ENCODE measurements around the gene IKZF3.

IKZF3 gene

GRCh38 chr17:39787743-39788484 is 76.2 kb downstream of the IKZF3 start:
- Mint-ChIP-seq H3K27ac (no peak overlapping the region), H3K27me3 (no peaks in the 10 kb centered on the region), H3K4me3 (no peak overlapping the region), H3K9me3 (no peaks in the 10 kb centered on the region), H3K4me1 (peaks cover 60% of the 10 kb centered on the region), H3K36me3 (ENCODE audit: low read depth) (peaks cover 80% of the 10 kb centered on the region)
- no peak for DNase-seq
- no peak for ATAC-seq

GRCh38 chr17:39787041-39787440 is 77.1 kb downstream of the IKZF3 start:
- Mint-ChIP-seq H3K36me3 (ENCODE audit: low read depth) (peaks cover 80% of the 10 kb centered on the region), H3K4me1 (peaks cover 60% of the 10 kb centered on the region), H3K27me3 (no peaks in the 10 kb centered on the region), H3K4me3 (no peak overlapping the region), H3K27ac (no peak overlapping the region), H3K9me3 (no peaks in the 10 kb centered on the region)
- no peak for ATAC-seq
- DNase-seq = no peak

DNA sequence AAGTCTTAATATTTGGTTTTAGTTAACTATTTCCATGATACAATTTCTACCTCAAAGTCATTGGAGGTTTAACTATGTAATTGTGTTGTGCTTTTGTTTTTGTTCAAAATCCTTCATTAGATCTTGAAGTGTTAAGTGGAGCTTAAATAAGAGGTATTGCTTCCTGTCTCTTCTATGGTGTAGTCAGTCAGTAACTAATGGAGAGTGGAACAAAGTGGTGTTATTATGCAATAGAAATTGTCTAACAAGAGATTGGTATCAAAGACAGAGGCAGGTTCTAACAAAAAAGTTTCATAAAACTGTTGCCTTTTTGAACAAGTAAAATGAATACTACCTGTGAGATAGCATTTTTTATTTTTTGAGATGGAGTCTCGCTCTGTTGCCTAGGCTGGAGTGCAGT is 81.1 kb downstream of the IKZF3 start:
- Mint-ChIP-seq H3K9me3 (no peaks in the 10 kb centered on the region), H3K27ac (no peak overlapping the region), H3K27me3 (no peaks in the 10 kb centered on the region), H3K36me3 (ENCODE audit: low read depth) (peaks cover 65% of the 10 kb centered on the region), H3K4me1 (peaks cover 70% of the 10 kb centered on the region), H3K4me3 (no peak overlapping the region)
- ATAC-seq (no peak), DNase-seq (no peak)

- H3K9me3 Mint-ChIP-seq = no peaks in the 10 kb centered on the region
- H3K36me3 Mint-ChIP-seq (ENCODE audit: low read depth) = peaks cover 65% of the 10 kb centered on the region
- H3K4me1 Mint-ChIP-seq = peaks cover 71% of the 10 kb centered on the region
- peak overlapping the region; percentile 50 for H3K27ac Mint-ChIP-seq
- DNase-seq (no peak), ATAC-seq (no peak)
- no peak overlapping the region for H3K4me3 Mint-ChIP-seq
- no peaks in the 10 kb centered on the region for H3K27me3 Mint-ChIP-seq
Observed at GRCh38 chr17:39782481-39782880, 81.6 kb downstream of the IKZF3 start.

DNA sequence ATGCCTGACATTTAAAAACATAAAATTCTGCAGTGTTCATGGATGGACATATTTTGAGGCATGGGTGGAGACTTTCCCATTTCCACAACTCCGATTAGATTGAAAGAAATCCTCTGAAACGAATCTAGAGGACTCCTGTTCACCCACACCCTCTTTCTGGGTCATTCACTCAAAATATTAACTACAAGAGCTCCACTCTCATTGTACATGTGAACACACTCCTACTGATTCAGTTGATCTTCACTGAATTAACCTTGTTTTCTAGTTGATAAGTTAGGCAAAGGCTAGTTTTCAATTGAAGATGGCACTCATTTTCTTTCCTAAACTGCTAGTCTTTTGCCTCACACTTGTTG is 82.3 kb downstream of the IKZF3 start:
- Mint-ChIP-seq H3K4me1 (peaks cover 71% of the 10 kb centered on the region), H3K27me3 (no peaks in the 10 kb centered on the region), H3K4me3 (peak overlapping the region; percentile 24), H3K9me3 (no peaks in the 10 kb centered on the region), H3K36me3 (ENCODE audit: low read depth) (peaks cover 65% of the 10 kb centered on the region), H3K27ac (peak overlapping the region; percentile 50)
- no peak for DNase-seq
- no peak for ATAC-seq

- Mint-ChIP-seq H3K4me1 (peaks cover 73% of the 10 kb centered on the region), H3K9me3 (no peaks in the 10 kb centered on the region), H3K36me3 (ENCODE audit: low read depth) (peaks cover 66% of the 10 kb centered on the region), H3K27me3 (no peaks in the 10 kb centered on the region), H3K4me3 (no peak overlapping the region), H3K27ac (peak overlapping the region; percentile 80)
- DNase-seq (no peak), ATAC-seq (no peak)
Observed at GRCh38 chr17:39781031-39781860, 82.9 kb downstream of the IKZF3 start.

- Mint-ChIP-seq H3K36me3 (ENCODE audit: low read depth) (peaks cover 63% of the 10 kb centered on the region), H3K4me1 (peaks cover 91% of the 10 kb centered on the region), H3K27ac (peak overlapping the region; percentile 87), H3K4me3 (peak overlapping the region; percentile 80), H3K27me3 (no peaks in the 10 kb centered on the region), H3K9me3 (no peaks in the 10 kb centered on the region)
- DNase-seq (no peak), ATAC-seq (peak; percentile 51)
Observed at GRCh38 chr17:39777534-39778365, 86.4 kb downstream of the IKZF3 start.

- no peak for DNase-seq
- Mint-ChIP-seq H3K27ac (peak overlapping the region; percentile 87), H3K4me3 (peak overlapping the region; percentile 80), H3K27me3 (no peaks in the 10 kb centered on the region), H3K36me3 (ENCODE audit: low read depth) (peaks cover 62% of the 10 kb centered on the region), H3K4me1 (peaks cover 91% of the 10 kb centered on the region), H3K9me3 (no peaks in the 10 kb centered on the region)
- no peak for ATAC-seq
Observed at GRCh38 chr17:39776252-39776651, 87.9 kb downstream of the IKZF3 start.

GRCh38 chr17:39775031-39775430 is 89.1 kb downstream of the IKZF3 start:
- ATAC-seq (peak; percentile 15), DNase-seq (no peak)
- Mint-ChIP-seq H3K27ac (peak overlapping the region; percentile 87), H3K9me3 (no peaks in the 10 kb centered on the region), H3K27me3 (no peaks in the 10 kb centered on the region), H3K4me1 (peaks cover 94% of the 10 kb centered on the region), H3K36me3 (ENCODE audit: low read depth) (peaks cover 62% of the 10 kb centered on the region), H3K4me3 (peak overlapping the region; percentile 80)

- H3K9me3 Mint-ChIP-seq = no peaks in the 10 kb centered on the region
- peaks cover 99% of the 10 kb centered on the region for H3K4me1 Mint-ChIP-seq
- H3K36me3 Mint-ChIP-seq (ENCODE audit: low read depth) = peaks cover 62% of the 10 kb centered on the region
- ATAC-seq = no peak
- peak overlapping the region; percentile 99 for H3K27ac Mint-ChIP-seq
- no peaks in the 10 kb centered on the region for H3K27me3 Mint-ChIP-seq
- H3K4me3 Mint-ChIP-seq = peak overlapping the region; percentile 60
- no peak for DNase-seq
Observed at GRCh38 chr17:39774047-39774446, 90.1 kb downstream of the IKZF3 start.

DNA sequence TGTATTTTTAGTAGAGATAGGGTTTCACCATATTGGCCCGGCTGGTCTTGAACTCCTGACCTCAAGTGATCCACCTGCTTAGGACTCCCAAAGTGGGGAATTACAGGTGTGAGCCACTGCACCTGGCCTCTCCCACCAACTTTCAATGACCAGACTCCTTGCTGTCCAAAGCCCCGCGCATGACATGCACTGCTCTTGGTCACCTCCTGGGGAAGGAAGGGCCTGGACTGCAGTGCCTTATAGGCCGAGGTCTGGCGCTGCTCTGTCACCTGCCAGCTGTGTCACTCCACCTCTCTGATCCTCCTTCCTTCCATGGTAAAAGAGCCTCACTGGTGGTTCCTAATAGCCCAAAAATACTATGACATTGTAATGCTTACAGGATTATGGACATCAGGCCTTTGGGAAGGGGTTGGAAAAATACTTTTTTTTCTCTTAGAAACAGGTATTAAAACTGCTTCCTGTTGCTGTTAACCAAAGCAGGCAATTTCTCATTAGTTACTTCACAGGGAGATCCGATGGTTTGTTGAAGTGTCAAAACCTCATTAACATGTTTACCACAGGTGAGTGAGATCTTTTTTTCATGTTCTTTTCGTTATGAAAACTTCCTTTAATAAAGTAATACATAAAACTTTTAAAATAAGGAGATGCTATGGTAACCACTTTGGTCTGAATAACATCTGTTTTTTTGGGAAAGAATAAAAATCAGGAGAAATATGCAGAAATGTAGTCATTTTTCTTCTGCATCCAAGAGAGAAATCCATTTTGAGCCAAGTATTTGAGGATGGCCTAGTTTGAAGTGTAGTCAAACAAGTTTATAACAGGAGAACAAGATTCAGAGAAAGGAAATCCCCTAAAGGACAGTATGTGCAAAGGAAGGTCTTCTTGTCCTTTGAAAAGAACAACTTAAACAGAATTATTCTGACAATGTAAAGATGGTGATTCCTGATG is 90.9 kb downstream of the IKZF3 start:
- Mint-ChIP-seq H3K4me3 (peak overlapping the region; percentile 46), H3K27ac (peak overlapping the region; percentile 99), H3K4me1 (peaks cover 100% of the 10 kb centered on the region), H3K9me3 (no peaks in the 10 kb centered on the region), H3K36me3 (ENCODE audit: low read depth) (peaks cover 69% of the 10 kb centered on the region), H3K27me3 (no peaks in the 10 kb centered on the region)
- no peak for DNase-seq
- ATAC-seq = no peak

- Mint-ChIP-seq H3K27me3 (no peaks in the 10 kb centered on the region), H3K4me3 (peak overlapping the region; percentile 34), H3K27ac (peak overlapping the region; percentile 99), H3K4me1 (peaks cover 100% of the 10 kb centered on the region), H3K9me3 (no peaks in the 10 kb centered on the region), H3K36me3 (ENCODE audit: low read depth) (peaks cover 67% of the 10 kb centered on the region)
- DNase-seq (no peak), ATAC-seq (no peak)
Observed at GRCh38 chr17:39772415-39772814, 91.7 kb downstream of the IKZF3 start.

DNA sequence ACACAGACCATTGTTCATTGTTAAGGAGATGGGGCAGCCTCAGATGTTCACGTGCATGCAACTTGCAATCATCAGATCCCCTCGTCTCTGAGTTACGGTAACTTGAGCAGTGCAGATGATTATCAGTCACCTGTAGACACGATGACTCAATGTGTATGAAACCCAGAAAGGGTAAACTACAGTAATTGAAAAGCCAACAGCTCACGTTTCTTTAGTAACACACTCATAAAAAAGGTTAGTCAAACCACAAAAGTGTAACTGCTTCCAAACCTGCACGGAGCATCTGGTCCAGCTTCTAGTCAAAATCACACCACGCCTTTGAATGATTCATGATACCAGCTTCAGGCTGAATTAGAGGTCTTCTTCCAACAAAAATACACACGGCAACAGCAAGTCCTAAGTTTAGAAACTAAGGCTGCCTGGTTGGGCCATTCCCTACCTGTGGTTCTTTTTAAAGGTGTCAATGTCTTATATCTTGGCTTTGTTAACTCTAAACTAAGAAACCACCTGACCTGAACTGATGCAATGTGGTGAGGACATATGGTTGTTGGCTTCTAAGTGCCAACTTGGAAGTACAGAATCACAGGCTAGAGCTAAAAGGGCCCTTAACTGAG is 94.0 kb downstream of the IKZF3 start:
- DNase-seq = no peak
- ATAC-seq = peak; percentile 79
- no peaks in the 10 kb centered on the region for H3K9me3 Mint-ChIP-seq
- H3K36me3 Mint-ChIP-seq (ENCODE audit: low read depth) = peaks cover 69% of the 10 kb centered on the region
- H3K4me1 Mint-ChIP-seq = peaks cover 100% of the 10 kb centered on the region
- peak overlapping the region; percentile 71 for H3K4me3 Mint-ChIP-seq
- H3K27ac Mint-ChIP-seq = peak overlapping the region; percentile 99
- H3K27me3 Mint-ChIP-seq = no peaks in the 10 kb centered on the region
